ENCODE results near the gene KRT86.

Gene KRT86

GRCh38 chr12:52317468-52318052 is 43.1 kb downstream of the KRT86 start (continued):
- no peak for TF ChIP-seq PRDM2 (tag by site-specific recombination; IDR thresholded peaks at IDR 0.05; ENCODE audit: borderline replicate concordance)
- TF ChIP-seq ZNF292 (tag by site-specific recombination; IDR thresholded peaks at IDR 0.05; ENCODE audit: borderline replicate concordance, low read depth) = no peak
- no peak for TF ChIP-seq ZNF521 (tag by site-specific recombination; IDR thresholded peaks at IDR 0.05)
- no peak for TF ChIP-seq ZNF121 (tag by site-specific recombination; IDR thresholded peaks at IDR 0.05)

- Histone ChIP-seq H3K4me3 (ENCODE audit: low read depth, low read length) (no peak overlapping the region), H3K36me3 (ENCODE audit: control insufficient read depth in 2 of 2, insufficient read depth in 1 of 2, low read length in 2 of 2) (no peaks in the 10 kb centered on the region), H3K9me3 (ENCODE audit: control insufficient read depth, insufficient read depth, low read depth, low read length) (no peaks in the 10 kb centered on the region), H3K27ac (ENCODE audit: extremely low read depth, low read depth, low read length) (no peak overlapping the region), H3K4me1 (ENCODE audit: control insufficient read depth, insufficient read depth, low read length) (no peaks in the 10 kb centered on the region)
- POLR2A ChIA-PET = no interaction called here
- TF ChIP-seq ZNF16 (tag by site-specific recombination; IDR thresholded peaks at IDR 0.05; ENCODE audit: low read depth) (no peak), SETDB1 (IDR thresholded peaks at IDR 0.05; ENCODE audit: insufficient read length, low read length) (no peak), ZNF114 (tag by site-specific recombination; IDR thresholded peaks at IDR 0.05) (no peak), ZIC2 (tag by site-specific recombination; IDR thresholded peaks at IDR 0.05) (no peak), ZBTB8A (tag by site-specific recombination; IDR thresholded peaks at IDR 0.05) (no peak), ZNF292 (tag by site-specific recombination; IDR thresholded peaks at IDR 0.05; ENCODE audit: borderline replicate concordance, low read depth) (no peak), ZNF660 (tag by site-specific recombination; IDR thresholded peaks at IDR 0.05) (no peak), ZNF366 (tag by site-specific recombination; conservative IDR thresholded peaks at IDR 0.05) (no peak)
- CTCF ChIA-PET = interaction anchor here (0.6 to 2.7 kb wide), 10 partner anchors 10 to 772 kb away, joined by 3 to 16 read pairs (median 4); no protein-coding TSS in a partner anchor
These were observed 44.0 kb downstream of the KRT86 start for GRCh38 chr12:52318241-52318990.

GRCh38 chr12:52319097-52319496 is 44.7 kb downstream of the KRT86 start:
- ChIA-PET CTCF (interaction anchor here (0.6 to 2.7 kb wide), 12 partner anchors 9 to 294 kb away, joined by 3 to 16 read pairs (median 3); no protein-coding TSS in a partner anchor), POLR2A (no interaction called here)
- TF ChIP-seq ZNF791 (tag by site-specific recombination; IDR thresholded peaks at IDR 0.05) (no peak), CTCF (tag by site-specific recombination; IDR thresholded peaks at IDR 0.05) (no peak), ZNF707 (tag by site-specific recombination; IDR thresholded peaks at IDR 0.05) (no peak), ZNF626 (tag by site-specific recombination; IDR thresholded peaks at IDR 0.05) (no peak), ZNF639 (tag by site-specific recombination; IDR thresholded peaks at IDR 0.05) (no peak), ZNF362 (tag by site-specific recombination; IDR thresholded peaks at IDR 0.05) (no peak), ZNF449 (tag by site-specific recombination; IDR thresholded peaks at IDR 0.05) (no peak), ZNF76 (tag by site-specific recombination; IDR thresholded peaks at IDR 0.05; ENCODE audit: borderline replicate concordance, low read depth) (no peak), ZNF221 (tag by site-specific recombination; IDR thresholded peaks at IDR 0.05; ENCODE audit: borderline replicate concordance) (no peak)

More at GRCh38 chr12:52319097-52319496, 44.7 kb downstream of the KRT86 start:
- H3K9me3 ChIP-seq (ENCODE audit: control insufficient read depth, insufficient read depth, low read depth, low read length) = no peaks in the 10 kb centered on the region
- H3K36me3 ChIP-seq (ENCODE audit: control insufficient read depth in 2 of 2, insufficient read depth in 1 of 2, low read length in 2 of 2) = no peaks in the 10 kb centered on the region
- no peaks in the 10 kb centered on the region for H3K4me1 ChIP-seq (ENCODE audit: control insufficient read depth, insufficient read depth, low read length)
- H3K4me3 ChIP-seq (ENCODE audit: low read depth, low read length) = no peak overlapping the region
- H3K27ac ChIP-seq (ENCODE audit: extremely low read depth, low read depth, low read length) = no peak overlapping the region
